Vagina (tissue), 2 donors: ENCODE measurements around the gene MDC1.

Experiments used
- CTCF ChIP-seq, 3 experiments: fragments of 450-650 bp in 2 of 3; fragments of 200-600 bp in 1 of 3; sonication (generic) in 1 of 3; IDR thresholded peaks; one replicate each; pipeline ENCODE4 v1.5.1; 2017 to 2019; ENCODE audit warnings: antibody characterized with exemption in 3 of 3, mild to moderate bottlenecking in 2 of 3, moderate library complexity in 2 of 3
- POLR2A ChIP-seq, 2 donors: fragments of 450-650 bp; IDR thresholded peaks; one replicate each; pipeline ENCODE4 v1.6.1; 2017; ENCODE audit warnings: antibody characterized with exemption in 2 of 2, mild to moderate bottlenecking in 2 of 2, moderate library complexity in 2 of 2

DNA sequence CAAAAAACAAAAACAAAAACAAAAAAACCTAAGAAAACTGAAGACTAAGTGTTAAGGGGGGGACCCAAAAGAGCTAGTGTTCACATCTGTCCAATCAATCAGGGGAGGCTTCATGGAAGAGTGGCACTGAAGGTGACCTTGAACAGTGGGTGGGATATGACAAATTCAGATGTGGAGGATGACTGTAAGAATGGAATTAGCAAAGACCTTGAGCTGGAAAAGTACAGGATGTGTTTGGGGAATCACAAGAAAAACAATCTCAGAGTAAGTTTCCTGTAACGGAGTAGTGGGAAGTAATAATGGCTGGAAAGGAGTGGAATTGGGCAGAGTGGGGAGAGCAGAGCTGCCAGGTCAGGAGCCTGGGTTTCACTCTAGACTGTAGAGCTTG, 30.2 kb upstream of the MDC1 start:
- TF ChIP-seq POLR2A (IDR thresholded peaks at IDR 0.05) (no peak), CTCF (IDR thresholded peaks at IDR 0.05) (no peak)
